HEK293 (cell line): ENCODE measurements around the gene NMNAT2.

Source experiments
- ZIC2 ChIP-seq: fragments of 450-650 bp; formaldehyde crosslinking; IDR thresholded peaks from 2 replicates; pipeline ENCODE4 v1.5.1; 2016; ENCODE audit warnings: missing biosample characterization, missing genetic modification characterization
- ZNF211 ChIP-seq: fragments of 450-650 bp; formaldehyde crosslinking; IDR thresholded peaks from 2 replicates; pipeline ENCODE4 v1.5.1; 2016; ENCODE audit warnings: low read depth, missing biosample characterization, missing genetic modification characterization
- ZNF302 ChIP-seq: fragments of 450-650 bp; formaldehyde crosslinking; IDR thresholded peaks from 2 replicates; pipeline ENCODE4 v1.5.1; 2016; ENCODE audit warnings: missing biosample characterization, missing genetic modification characterization, low read depth
- TF ChIP-seq, protein P1 (sequence below): fragments of 450-650 bp; formaldehyde crosslinking; IDR thresholded peaks from 2 replicates; pipeline ENCODE4 v1.5.1; 2016; ENCODE audit warnings: missing biosample characterization, missing genetic modification characterization, low read depth
- TF ChIP-seq, protein P2 (sequence below): fragments of 450-650 bp; formaldehyde crosslinking; IDR thresholded peaks from 2 replicates; pipeline ENCODE4 v1.5.1; 2016; ENCODE audit warnings: missing biosample characterization, missing genetic modification characterization

- TF ChIP-seq, protein P1, sequence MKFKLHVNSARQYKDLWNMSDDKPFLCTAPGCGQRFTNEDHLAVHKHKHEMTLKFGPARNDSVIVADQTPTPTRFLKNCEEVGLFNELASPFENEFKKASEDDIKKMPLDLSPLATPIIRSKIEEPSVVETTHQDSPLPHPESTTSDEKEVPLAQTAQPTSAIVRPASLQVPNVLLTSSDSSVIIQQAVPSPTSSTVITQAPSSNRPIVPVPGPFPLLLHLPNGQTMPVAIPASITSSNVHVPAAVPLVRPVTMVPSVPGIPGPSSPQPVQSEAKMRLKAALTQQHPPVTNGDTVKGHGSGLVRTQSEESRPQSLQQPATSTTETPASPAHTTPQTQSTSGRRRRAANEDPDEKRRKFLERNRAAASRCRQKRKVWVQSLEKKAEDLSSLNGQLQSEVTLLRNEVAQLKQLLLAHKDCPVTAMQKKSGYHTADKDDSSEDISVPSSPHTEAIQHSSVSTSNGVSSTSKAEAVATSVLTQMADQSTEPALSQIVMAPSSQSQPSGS (tag by site-specific recombination) = no peak
- no peak for TF ChIP-seq ZNF302 (tag by site-specific recombination)
- TF ChIP-seq, protein P2, sequence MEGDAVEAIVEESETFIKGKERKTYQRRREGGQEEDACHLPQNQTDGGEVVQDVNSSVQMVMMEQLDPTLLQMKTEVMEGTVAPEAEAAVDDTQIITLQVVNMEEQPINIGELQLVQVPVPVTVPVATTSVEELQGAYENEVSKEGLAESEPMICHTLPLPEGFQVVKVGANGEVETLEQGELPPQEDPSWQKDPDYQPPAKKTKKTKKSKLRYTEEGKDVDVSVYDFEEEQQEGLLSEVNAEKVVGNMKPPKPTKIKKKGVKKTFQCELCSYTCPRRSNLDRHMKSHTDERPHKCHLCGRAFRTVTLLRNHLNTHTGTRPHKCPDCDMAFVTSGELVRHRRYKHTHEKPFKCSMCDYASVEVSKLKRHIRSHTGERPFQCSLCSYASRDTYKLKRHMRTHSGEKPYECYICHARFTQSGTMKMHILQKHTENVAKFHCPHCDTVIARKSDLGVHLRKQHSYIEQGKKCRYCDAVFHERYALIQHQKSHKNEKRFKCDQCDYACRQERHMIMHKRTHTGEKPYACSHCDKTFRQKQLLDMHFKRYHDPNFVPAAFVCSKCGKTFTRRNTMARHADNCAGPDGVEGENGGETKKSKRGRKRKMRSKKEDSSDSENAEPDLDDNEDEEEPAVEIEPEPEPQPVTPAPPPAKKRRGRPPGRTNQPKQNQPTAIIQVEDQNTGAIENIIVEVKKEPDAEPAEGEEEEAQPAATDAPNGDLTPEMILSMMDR (tag by site-specific recombination) = no peak
- TF ChIP-seq ZIC2 = no peak
- no peak for TF ChIP-seq ZNF211
Observed at GRCh38 chr1:183331091-183331742, 87.0 kb downstream of the NMNAT2 start.
